Astrocyte of the spinal cord (primary cell): Measurements from ENCODE around the gene ZNF730.
"Not testable (repeated sequence)": the region's sequence is repeated elsewhere in the genome, so short reads cannot be mapped to it uniquely, and the experiment has no call there.

Experiments
- DNase-seq: peaks from one replicate; pipeline ENCODE4 v3.0.0; 2011; ENCODE audit warnings: low read depth, low spot score
- H3K4me3 ChIP-seq: 2 replicates; pipeline ENCODE4 v1.5.1; 2011; ENCODE audit warnings: low read depth, mild to moderate bottlenecking, low read length, moderate library complexity
- CTCF ChIP-seq: IDR thresholded peaks from 2 replicates; pipeline ENCODE4 v1.5.1; 2012; ENCODE audit warnings: low read depth, mild to moderate bottlenecking, low read length, inconsistent platforms
- in situ Hi-C: cut with HindIII; loops from 2 replicates; pipeline ENCODE4 v1.10.0; 2017; ENCODE audit warnings: low sequenced_read_pairs

Gene ZNF730

GRCh38 chr19:23095418-23095817 is 21.4 kb upstream of the ZNF730 start:
- DNase-seq: no peak
- in situ Hi-C loops: no loop called here
- TF ChIP-seq CTCF: no peak
- no peak overlapping the region for H3K4me3 ChIP-seq

GRCh38 chr19:23098286-23098685 is 18.5 kb upstream of the ZNF730 start:
- in situ Hi-C loops: no loop called here
- no peak for DNase-seq
- TF ChIP-seq CTCF: no peak
- no peak overlapping the region for H3K4me3 ChIP-seq

GRCh38 chr19:23098988-23099387 is 17.8 kb upstream of the ZNF730 start:
- in situ Hi-C loops: no loop called here
- no peak overlapping the region for H3K4me3 ChIP-seq
- no peak for TF ChIP-seq CTCF
- no peak for DNase-seq

GRCh38 chr19:23099966-23100365 is 16.9 kb upstream of the ZNF730 start:
- no peak overlapping the region for H3K4me3 ChIP-seq
- in situ Hi-C loops: no loop called here
- no peak for TF ChIP-seq CTCF
- no peak for DNase-seq

GRCh38 chr19:23101241-23101640 is 15.6 kb upstream of the ZNF730 start:
- TF ChIP-seq CTCF: no peak
- no peak for DNase-seq
- H3K4me3 ChIP-seq: no peak overlapping the region
- in situ Hi-C loops: no loop called here

GRCh38 chr19:23118400-23118799 is 1.6 kb downstream of the ZNF730 start:
- no peak for TF ChIP-seq CTCF
- in situ Hi-C loops: no loop called here
- DNase-seq: no peak
- H3K4me3 ChIP-seq: no peak overlapping the region

- DNase-seq, in situ Hi-C loops, H3K4me3 ChIP-seq: not testable (repeated sequence)
Observed at GRCh38 chr19:23134211-23134610, 17.4 kb downstream of the ZNF730 start.
